ENCODE results near the gene ATP11B.

The ATP11B gene

DNA sequence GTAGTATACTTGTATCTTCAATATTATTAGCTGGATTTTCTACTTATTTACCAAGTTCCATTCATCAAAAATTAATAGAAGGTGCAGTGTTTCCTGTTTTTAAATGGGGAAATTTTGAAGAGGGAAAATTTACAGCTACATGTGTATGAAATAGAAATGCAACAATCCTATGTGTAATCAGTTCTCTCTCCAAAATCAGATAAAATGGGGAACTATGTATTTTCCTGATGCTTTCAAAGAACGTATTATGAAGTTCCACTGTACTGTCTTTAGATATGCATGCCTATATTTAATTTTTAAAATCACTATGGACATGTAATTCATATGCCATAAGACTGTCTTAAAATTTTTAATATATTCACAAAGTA is 143.6 kb downstream of the ATP11B start:
- Histone ChIP-seq H3K27ac (no peak overlapping the region), H3K4me3 (no peak overlapping the region)
- TF ChIP-seq, protein P1, sequence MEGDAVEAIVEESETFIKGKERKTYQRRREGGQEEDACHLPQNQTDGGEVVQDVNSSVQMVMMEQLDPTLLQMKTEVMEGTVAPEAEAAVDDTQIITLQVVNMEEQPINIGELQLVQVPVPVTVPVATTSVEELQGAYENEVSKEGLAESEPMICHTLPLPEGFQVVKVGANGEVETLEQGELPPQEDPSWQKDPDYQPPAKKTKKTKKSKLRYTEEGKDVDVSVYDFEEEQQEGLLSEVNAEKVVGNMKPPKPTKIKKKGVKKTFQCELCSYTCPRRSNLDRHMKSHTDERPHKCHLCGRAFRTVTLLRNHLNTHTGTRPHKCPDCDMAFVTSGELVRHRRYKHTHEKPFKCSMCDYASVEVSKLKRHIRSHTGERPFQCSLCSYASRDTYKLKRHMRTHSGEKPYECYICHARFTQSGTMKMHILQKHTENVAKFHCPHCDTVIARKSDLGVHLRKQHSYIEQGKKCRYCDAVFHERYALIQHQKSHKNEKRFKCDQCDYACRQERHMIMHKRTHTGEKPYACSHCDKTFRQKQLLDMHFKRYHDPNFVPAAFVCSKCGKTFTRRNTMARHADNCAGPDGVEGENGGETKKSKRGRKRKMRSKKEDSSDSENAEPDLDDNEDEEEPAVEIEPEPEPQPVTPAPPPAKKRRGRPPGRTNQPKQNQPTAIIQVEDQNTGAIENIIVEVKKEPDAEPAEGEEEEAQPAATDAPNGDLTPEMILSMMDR (IDR thresholded peaks at IDR 0.05), result no peak

DNA sequence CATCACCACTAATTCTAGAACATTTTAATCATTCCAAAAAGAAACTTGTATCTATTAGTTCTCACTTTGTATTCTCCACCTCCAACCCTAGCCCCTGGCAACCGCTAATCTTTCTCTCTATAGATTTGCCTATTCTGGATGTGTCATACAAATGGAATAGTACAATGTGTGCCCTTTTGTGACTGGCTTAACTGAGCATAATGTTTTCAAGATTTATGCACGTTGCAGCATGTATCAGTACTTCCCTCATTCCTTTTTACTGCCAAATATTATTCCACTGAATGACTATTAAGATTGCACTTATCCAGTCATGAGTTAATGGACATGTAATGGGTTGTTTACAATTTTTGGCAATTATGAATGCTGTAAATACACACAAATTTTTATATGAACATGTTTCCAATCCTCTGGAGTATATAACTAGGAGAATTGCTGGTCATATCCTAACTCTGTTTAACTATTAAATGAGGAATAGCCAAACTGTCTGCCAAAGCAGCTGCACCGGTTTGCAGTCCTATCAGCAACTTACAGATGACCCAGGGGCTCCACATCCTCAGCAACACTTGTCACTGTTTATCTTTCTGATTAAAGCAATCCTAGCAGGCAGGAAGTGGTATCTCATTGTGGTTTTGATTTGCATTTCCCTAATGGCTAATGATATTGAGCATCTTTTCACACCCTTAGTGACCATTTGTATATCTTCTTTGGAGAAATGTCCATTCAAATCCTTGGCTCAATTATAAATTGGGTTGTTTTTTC is 144.2 kb downstream of the ATP11B start:
- Histone ChIP-seq H3K4me3 (no peak overlapping the region), H3K27ac (no peak overlapping the region)
- TF ChIP-seq, protein P1 (IDR thresholded peaks at IDR 0.05), result no peak
- DNase-seq (ENCODE audit: low spot score), result no peak

More for the DNA sequence above, 143.6 kb downstream of the ATP11B start:
- DNase-seq (ENCODE audit: low spot score), result no peak

DNA sequence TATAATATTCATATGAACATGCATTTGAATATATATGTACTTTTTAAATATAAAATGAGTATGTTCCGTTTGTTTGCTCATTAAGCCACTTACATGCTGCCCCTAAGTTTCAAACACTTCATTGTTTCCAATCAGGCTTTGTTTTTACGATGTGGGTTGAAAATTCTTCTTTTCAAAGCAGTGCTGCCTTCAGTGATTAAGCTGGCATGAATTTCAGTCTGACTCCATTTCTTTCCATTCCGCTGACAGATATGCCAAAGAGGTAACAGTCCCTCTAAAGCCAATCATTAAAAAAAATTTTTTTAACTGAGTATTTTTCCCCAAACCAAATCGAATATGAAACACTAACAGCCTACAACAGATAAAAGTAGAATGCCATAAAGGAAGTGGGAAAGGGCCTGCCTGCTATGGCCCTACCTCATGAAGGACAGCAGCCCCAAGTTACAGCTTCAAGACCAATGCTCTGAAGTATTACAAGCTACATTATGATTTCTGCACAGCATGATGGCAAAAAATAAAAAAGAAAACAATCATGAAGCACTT is 147.0 kb downstream of the ATP11B start:
- H3K27ac ChIP-seq, result no peak overlapping the region
- TF ChIP-seq, protein P1 (IDR thresholded peaks at IDR 0.05), result no peak
- DNase-seq (ENCODE audit: low spot score), result no peak
- no peak overlapping the region for H3K4me3 ChIP-seq

DNA sequence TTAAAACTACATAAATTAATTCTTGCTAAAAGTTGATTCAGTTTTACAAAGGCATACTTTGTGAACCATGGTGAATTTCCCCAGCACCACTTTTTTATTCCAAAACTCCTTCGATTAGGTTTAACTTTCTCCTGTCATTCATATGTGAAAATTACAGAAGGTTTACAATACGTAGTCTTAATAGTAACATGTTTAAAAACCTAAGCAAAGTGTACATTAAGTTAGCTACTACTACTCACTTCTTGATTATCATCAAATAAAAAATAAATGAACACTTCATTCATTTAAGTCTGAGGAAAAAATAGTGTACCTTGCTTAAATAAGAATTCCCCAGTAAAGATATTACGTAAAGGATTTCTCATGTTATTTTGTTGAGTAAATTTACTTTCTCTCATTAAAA is 148.4 kb downstream of the ATP11B start:
- DNase-seq (ENCODE audit: low spot score), result no peak
- Histone ChIP-seq H3K4me3 (no peak overlapping the region), H3K27ac (no peak overlapping the region)
- TF ChIP-seq, protein P1 (IDR thresholded peaks at IDR 0.05), result no peak

- TF ChIP-seq, protein P1 (IDR thresholded peaks at IDR 0.05), result no peak
- DNase-seq (ENCODE audit: low spot score), result no peak
- Histone ChIP-seq H3K27ac (no peak overlapping the region), H3K4me3 (no peak overlapping the region)
These were observed 154.6 kb downstream of the ATP11B start for GRCh38 chr3:182947888-182948287.

GRCh38 chr3:182948305-182948704 is 155.0 kb downstream of the ATP11B start:
- no peak overlapping the region for H3K27ac ChIP-seq
- no peak for DNase-seq (ENCODE audit: low spot score)
- TF ChIP-seq, protein P1 (IDR thresholded peaks at IDR 0.05), result no peak
- H3K4me3 ChIP-seq, result no peak overlapping the region

GRCh38 chr3:182949688-182950087 is 156.4 kb downstream of the ATP11B start:
- no peak for DNase-seq (ENCODE audit: low spot score)

More at GRCh38 chr3:182949688-182950087, 156.4 kb downstream of the ATP11B start:
- TF ChIP-seq, protein P1 (IDR thresholded peaks at IDR 0.05), result no peak
- no peak overlapping the region for H3K27ac ChIP-seq
- no peak overlapping the region for H3K4me3 ChIP-seq

Measured in coronary artery (tissue), 2 donors.